Neural progenitor cell (in vitro differentiated cells): ENCODE results near the gene HIVEP1.

Experiments
- EZH2 ChIP-seq: fragments of 200-600 bp; sonication (generic); IDR thresholded peaks from 2 replicates; pipeline ENCODE4 v1.6.1; 2017; ENCODE audit warnings: antibody characterized with exemption, mild to moderate bottlenecking, moderate library complexity
- EZH2phosphoT487 ChIP-seq: fragments of 200-600 bp; sonication (generic); IDR thresholded peaks from 2 replicates; pipeline ENCODE4 v1.6.1; 2017; ENCODE audit warnings: antibody characterized with exemption
- TF ChIP-seq, protein P1 (sequence below): fragments of 200-600 bp; sonication (generic); IDR thresholded peaks from 2 replicates; pipeline ENCODE4 v1.5.1; 2017; ENCODE audit warnings: antibody characterized with exemption, mild to moderate bottlenecking

DNA sequence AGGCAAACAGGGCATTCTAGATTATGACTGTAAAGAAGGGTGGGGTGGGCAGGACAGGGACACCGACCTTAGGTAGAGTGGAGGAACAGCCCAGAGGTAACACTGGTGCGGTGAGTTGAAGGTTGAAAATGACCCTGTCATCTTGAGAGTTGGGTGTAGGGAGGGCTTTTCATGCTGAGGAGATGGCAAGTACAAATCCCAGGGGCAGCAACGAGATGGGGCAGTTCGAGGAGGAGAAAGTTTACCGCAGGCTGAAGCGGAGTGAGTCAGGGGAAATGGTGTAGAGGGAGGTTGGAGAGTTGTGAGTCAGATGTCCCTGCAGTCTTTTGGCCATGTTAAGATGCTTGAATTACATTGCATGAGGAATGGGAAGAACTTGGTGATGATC lies 101.1 kb downstream of the HIVEP1 start:
- no peak for TF ChIP-seq EZH2
- TF ChIP-seq, protein P1, sequence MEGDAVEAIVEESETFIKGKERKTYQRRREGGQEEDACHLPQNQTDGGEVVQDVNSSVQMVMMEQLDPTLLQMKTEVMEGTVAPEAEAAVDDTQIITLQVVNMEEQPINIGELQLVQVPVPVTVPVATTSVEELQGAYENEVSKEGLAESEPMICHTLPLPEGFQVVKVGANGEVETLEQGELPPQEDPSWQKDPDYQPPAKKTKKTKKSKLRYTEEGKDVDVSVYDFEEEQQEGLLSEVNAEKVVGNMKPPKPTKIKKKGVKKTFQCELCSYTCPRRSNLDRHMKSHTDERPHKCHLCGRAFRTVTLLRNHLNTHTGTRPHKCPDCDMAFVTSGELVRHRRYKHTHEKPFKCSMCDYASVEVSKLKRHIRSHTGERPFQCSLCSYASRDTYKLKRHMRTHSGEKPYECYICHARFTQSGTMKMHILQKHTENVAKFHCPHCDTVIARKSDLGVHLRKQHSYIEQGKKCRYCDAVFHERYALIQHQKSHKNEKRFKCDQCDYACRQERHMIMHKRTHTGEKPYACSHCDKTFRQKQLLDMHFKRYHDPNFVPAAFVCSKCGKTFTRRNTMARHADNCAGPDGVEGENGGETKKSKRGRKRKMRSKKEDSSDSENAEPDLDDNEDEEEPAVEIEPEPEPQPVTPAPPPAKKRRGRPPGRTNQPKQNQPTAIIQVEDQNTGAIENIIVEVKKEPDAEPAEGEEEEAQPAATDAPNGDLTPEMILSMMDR = no peak
- no peak for TF ChIP-seq EZH2phosphoT487
